CD4-positive, CD25-positive, alpha-beta regulatory T cell (primary cell): Measurements from ENCODE around the gene SPRED2. TPM values are rescaled to one million over a fixed set of nuclear protein-coding genes. Genes with fewer than 3 reads are reported as not detected.

ENCODE experiments used
- ATAC-seq, 2 donors: fragments of 150-1000 bp; cut with Tn5 transposase; one replicate each; pipeline ENCODE4 v1.10.0; 2021; ENCODE audit warnings: low read depth in 2 of 2, moderate number of reproducible peaks in 2 of 2, moderate library complexity in 1 of 2
- DNase-seq, 3 donors: peaks; one replicate each; pipeline versions ENCODE4 v3.0.0 to v3.0.0-alpha.2; 2012 to 2022; ENCODE audit warnings: mixed read lengths in 1 of 3
- H3K27ac ChIP-seq: one replicate; pipeline ENCODE4 v1.7.0; 2013; ENCODE audit warnings: mild to moderate bottlenecking, low read length; ENCODE audit not compliant: insufficient read depth, poor library complexity, severe bottlenecking
- H3K27me3 ChIP-seq: one replicate; pipeline ENCODE4 v1.7.0; 2013; ENCODE audit warnings: low read length; ENCODE audit not compliant: control insufficient read depth, insufficient read depth
- H3K36me3 ChIP-seq: one replicate; pipeline ENCODE4 v1.7.0; 2013; ENCODE audit warnings: mild to moderate bottlenecking, low read length, moderate library complexity; ENCODE audit not compliant: control insufficient read depth, insufficient read depth
- H3K4me1 ChIP-seq: 2 replicates; pipeline ENCODE4 v1.7.0; 2013; ENCODE audit warnings: mild to moderate bottlenecking, low read length; ENCODE audit not compliant: insufficient read depth, control insufficient read depth, poor library complexity, severe bottlenecking
- H3K4me3 ChIP-seq: one replicate; pipeline ENCODE4 v1.7.0; 2013; ENCODE audit warnings: low read depth, mild to moderate bottlenecking, low read length, moderate library complexity
- H3K9me3 ChIP-seq, 2 experiments: 1 replicate in 1 of 2; 2 replicates in 1 of 2; pipeline ENCODE4 v1.7.0; 2013; ENCODE audit warnings: low read length in 2 of 2, mild to moderate bottlenecking in 1 of 2, moderate library complexity in 1 of 2; ENCODE audit not compliant: control insufficient read depth in 2 of 2
- H3K27ac Mint-ChIP-seq, 3 donors: one replicate each; pipeline ENCODE4 v1.8.0; 2020 to 2022; ENCODE audit warnings: mild to moderate bottlenecking in 3 of 3, mixed read lengths in 3 of 3, moderate library complexity in 2 of 3
- H3K27me3 Mint-ChIP-seq: one replicate; pipeline ENCODE4 v1.8.0; 2022; ENCODE audit warnings: mild to moderate bottlenecking, mixed read lengths
- H3K36me3 Mint-ChIP-seq: one replicate; pipeline ENCODE4 v1.8.0; 2020; ENCODE audit warnings: mixed read lengths
- H3K4me1 Mint-ChIP-seq, 4 donors: one replicate each; pipeline ENCODE4 v1.8.0; 2020 to 2022; ENCODE audit warnings: mixed read lengths in 4 of 4, mild to moderate bottlenecking in 1 of 4
- H3K4me3 Mint-ChIP-seq, 4 donors: one replicate each; pipeline ENCODE4 v1.8.0; 2020 to 2022; ENCODE audit warnings: mild to moderate bottlenecking in 4 of 4, mixed read lengths in 4 of 4, moderate library complexity in 3 of 4
- H3K9me3 Mint-ChIP-seq, 7 donors: one replicate each; pipeline ENCODE4 v1.8.0; 2020 to 2022; ENCODE audit warnings: mixed read lengths in 7 of 7, mild to moderate bottlenecking in 3 of 7, moderate library complexity in 2 of 7
- polyA plus RNA-seq, 4 donors: library from polyadenylated mRNA; unstranded; fragments of 300-500 nt; fragmentation: Illumina TruSeq; gene quantifications; one replicate each; pipeline ENCODE4 v1.2.3, GENCODE V29; 2021
- total RNA-seq: library from RNA; stranded (reverse); gene quantifications from one replicate; pipeline ENCODE4 v1.2.3, GENCODE V29; 2022

SPRED2 gene
- total RNA-seq (6.3 TPM), polyA plus RNA-seq (1 to 10 TPM in 2 of 4 donors, under 1 TPM in 2; 0.23 to 1.2 (median 0.84) TPM)

- DNase-seq = peak; percentile 59 to 80 (median 71)
- H3K4me1 ChIP-seq = peaks cover 35% of the 10 kb centered on the region
- no peaks in the 10 kb centered on the region for H3K9me3 Mint-ChIP-seq
- peaks cover 10 to 33% (median 20%) of the 10 kb centered on the region in 4 donors for H3K4me1 Mint-ChIP-seq
- H3K36me3 ChIP-seq = no peaks in the 10 kb centered on the region
- H3K9me3 ChIP-seq = no peaks in the 10 kb centered on the region
- H3K27ac ChIP-seq = peak within 1 kb of the TSS; percentile 41
- no peaks in the 10 kb centered on the region for H3K36me3 Mint-ChIP-seq
- H3K4me3 ChIP-seq = peak within 1 kb of the TSS; percentile 67
- peaks cover 9% of the 10 kb centered on the region for H3K27me3 ChIP-seq
- H3K27me3 Mint-ChIP-seq = peaks cover 45% of the 10 kb centered on the region
- ATAC-seq = peak; percentile 21 to 23
- peak within 1 kb of the TSS; percentile 90 to 97 (median 94) for H3K4me3 Mint-ChIP-seq
- peak within 1 kb of the TSS; percentile 20 to 92 (median 87) for H3K27ac Mint-ChIP-seq
Measured at GRCh38 chr2:65432227-65433190, at the start of gene SPRED2. SPRED2 (minus strand) TSS chr2:65432599; CDS start chr2:65431987, 612 bp downstream.

- Mint-ChIP-seq H3K36me3 (no peaks in the 10 kb centered on the region), H3K4me3 (no peak overlapping the region), H3K9me3 (peaks cover 0 to 3% (median 0%) of the 10 kb centered on the region in 7 donors), H3K27me3 (peaks cover 10% of the 10 kb centered on the region), H3K27ac (no peak overlapping the region), H3K4me1 (no peaks in the 10 kb centered on the region)
- Histone ChIP-seq H3K27me3 (peaks cover 3% of the 10 kb centered on the region), H3K4me1 (no peaks in the 10 kb centered on the region), H3K36me3 (no peaks in the 10 kb centered on the region), H3K27ac (no peak overlapping the region), H3K4me3 (no peak overlapping the region), H3K9me3 (no peaks in the 10 kb centered on the region)
- ATAC-seq = no peak
- DNase-seq = no peak
Measured at GRCh38 chr2:65481961-65482360, 49.6 kb upstream of the SPRED2 start.

GRCh38 chr2:65479524-65479923 is 47.1 kb upstream of the SPRED2 start:
- H3K27me3 ChIP-seq = peaks cover 3% of the 10 kb centered on the region
- peaks cover 3 to 6% of the 10 kb centered on the region in 2 experiments for H3K9me3 ChIP-seq
- no peak overlapping the region for H3K27ac Mint-ChIP-seq
- H3K27ac ChIP-seq = no peak overlapping the region
- no peak overlapping the region for H3K4me3 Mint-ChIP-seq
- no peaks in the 10 kb centered on the region for H3K36me3 Mint-ChIP-seq
- H3K9me3 Mint-ChIP-seq = peaks cover 0 to 7% (median 1%) of the 10 kb centered on the region in 7 donors
- H3K4me3 ChIP-seq = no peak overlapping the region
- H3K36me3 ChIP-seq = no peaks in the 10 kb centered on the region
- ATAC-seq = no peak
- no peaks in the 10 kb centered on the region for H3K4me1 Mint-ChIP-seq
- no peak for DNase-seq
- H3K4me1 ChIP-seq = no peaks in the 10 kb centered on the region
- peaks cover 5% of the 10 kb centered on the region for H3K27me3 Mint-ChIP-seq

GRCh38 chr2:65478498-65479135 is 46.2 kb upstream of the SPRED2 start:
- no peak overlapping the region for H3K4me3 ChIP-seq
- H3K27me3 ChIP-seq = peaks cover 3% of the 10 kb centered on the region
- H3K27ac Mint-ChIP-seq = no peak overlapping the region
- no peaks in the 10 kb centered on the region for H3K4me1 Mint-ChIP-seq
- H3K4me3 Mint-ChIP-seq = no peak overlapping the region
- peaks cover 0 to 8% (median 2%) of the 10 kb centered on the region in 7 donors for H3K9me3 Mint-ChIP-seq
- H3K9me3 ChIP-seq = peaks cover 3 to 6% of the 10 kb centered on the region in 2 experiments
- ATAC-seq (no peak), DNase-seq (no peak)
- no peak overlapping the region for H3K27ac ChIP-seq
- H3K36me3 ChIP-seq = no peaks in the 10 kb centered on the region
- no peaks in the 10 kb centered on the region for H3K4me1 ChIP-seq
- no peaks in the 10 kb centered on the region for H3K36me3 Mint-ChIP-seq
- peaks cover 9% of the 10 kb centered on the region for H3K27me3 Mint-ChIP-seq

- Mint-ChIP-seq H3K4me1 (no peaks in the 10 kb centered on the region), H3K36me3 (no peaks in the 10 kb centered on the region), H3K27ac (no peak overlapping the region), H3K9me3 (peaks cover 0 to 8% (median 2%) of the 10 kb centered on the region in 7 donors), H3K4me3 (no peak overlapping the region), H3K27me3 (peaks cover 9% of the 10 kb centered on the region)
- H3K4me3 ChIP-seq = no peak overlapping the region
- no peak overlapping the region for H3K27ac ChIP-seq
- H3K4me1 ChIP-seq = no peaks in the 10 kb centered on the region
- ATAC-seq (no peak), DNase-seq (no peak)
- peaks cover 3% of the 10 kb centered on the region for H3K27me3 ChIP-seq
- H3K9me3 ChIP-seq = peaks cover 3 to 6% of the 10 kb centered on the region in 2 experiments
- H3K36me3 ChIP-seq = no peaks in the 10 kb centered on the region
Measured at GRCh38 chr2:65477590-65477989, 45.2 kb upstream of the SPRED2 start.

- no peak overlapping the region for H3K4me3 Mint-ChIP-seq
- Histone ChIP-seq H3K36me3 (no peaks in the 10 kb centered on the region), H3K4me3 (no peak overlapping the region), H3K27ac (no peak overlapping the region), H3K9me3 (peaks cover 3 to 6% of the 10 kb centered on the region in 2 experiments), H3K4me1 (no peaks in the 10 kb centered on the region), H3K27me3 (peaks cover 3% of the 10 kb centered on the region)
- H3K4me1 Mint-ChIP-seq = no peaks in the 10 kb centered on the region
- H3K27ac Mint-ChIP-seq = no peak overlapping the region
- H3K27me3 Mint-ChIP-seq = peaks cover 8% of the 10 kb centered on the region
- peaks cover 0 to 8% (median 2%) of the 10 kb centered on the region in 7 donors for H3K9me3 Mint-ChIP-seq
- no peaks in the 10 kb centered on the region for H3K36me3 Mint-ChIP-seq
- ATAC-seq (no peak), DNase-seq (no peak)
Measured at GRCh38 chr2:65476778-65477177, 44.4 kb upstream of the SPRED2 start.

GRCh38 chr2:65475000-65475399 is 42.6 kb upstream of the SPRED2 start:
- Histone ChIP-seq H3K4me3 (no peak overlapping the region), H3K27me3 (peaks cover 3% of the 10 kb centered on the region), H3K36me3 (no peaks in the 10 kb centered on the region), H3K27ac (no peak overlapping the region), H3K4me1 (no peaks in the 10 kb centered on the region), H3K9me3 (peaks cover 3 to 6% of the 10 kb centered on the region in 2 experiments)
- Mint-ChIP-seq H3K4me3 (no peak overlapping the region), H3K4me1 (no peaks in the 10 kb centered on the region), H3K27me3 (peaks cover 13% of the 10 kb centered on the region), H3K36me3 (no peaks in the 10 kb centered on the region), H3K9me3 (peaks cover 0 to 8% (median 2%) of the 10 kb centered on the region in 7 donors), H3K27ac (no peak overlapping the region)
- no peak for ATAC-seq
- no peak for DNase-seq
